ENCODE measurements around the gene EYS. TPM values are rescaled to one million over a fixed set of nuclear protein-coding genes. Genes with fewer than 3 reads are reported as not detected.

The EYS gene
- total RNA-seq, 1 experiment from 2014 or later = 0.87 TPM

DNA sequence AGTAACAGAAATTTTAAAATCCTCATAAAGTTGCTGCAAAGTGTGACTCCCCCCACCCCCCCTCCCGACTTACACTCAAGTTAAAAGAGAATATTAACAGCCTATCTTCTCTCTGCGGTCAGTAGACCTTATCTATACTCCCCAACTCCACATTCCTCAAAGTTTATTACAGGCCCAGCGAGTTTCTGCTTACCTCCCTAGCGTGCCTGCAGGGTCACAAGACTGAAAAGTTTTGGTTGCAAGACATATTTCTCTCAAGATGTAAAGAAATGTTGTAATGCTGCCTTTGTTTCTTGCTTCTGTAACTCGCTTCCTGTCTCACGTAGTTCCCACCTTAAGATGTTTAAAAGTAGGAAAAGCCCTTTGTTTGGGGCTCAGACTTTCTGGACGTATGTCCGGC lies 1371.8 kb downstream of the EYS start:
- no peak for DNase-seq (ENCODE audit: low read depth)

DNA sequence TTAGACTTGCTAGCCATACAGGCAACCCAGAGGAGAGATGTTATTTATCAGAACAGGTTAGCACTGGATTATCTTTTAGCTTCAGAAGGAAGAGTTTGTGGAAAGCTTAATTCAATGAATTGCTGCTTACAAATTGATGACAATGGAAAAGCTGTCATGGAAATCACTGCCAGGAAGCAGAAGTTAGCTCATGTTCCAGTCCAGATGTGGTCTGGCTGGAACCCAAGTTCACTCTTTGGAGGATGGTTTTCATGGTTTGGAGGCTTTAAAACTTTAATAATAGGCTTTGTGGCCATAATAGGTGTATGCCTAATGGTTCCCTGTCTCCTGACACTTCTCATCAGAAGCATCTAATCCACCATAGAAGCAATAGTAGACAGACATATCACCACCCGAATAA lies 1372.4 kb downstream of the EYS start:
- DNase-seq (ENCODE audit: low read depth) = no peak

DNA sequence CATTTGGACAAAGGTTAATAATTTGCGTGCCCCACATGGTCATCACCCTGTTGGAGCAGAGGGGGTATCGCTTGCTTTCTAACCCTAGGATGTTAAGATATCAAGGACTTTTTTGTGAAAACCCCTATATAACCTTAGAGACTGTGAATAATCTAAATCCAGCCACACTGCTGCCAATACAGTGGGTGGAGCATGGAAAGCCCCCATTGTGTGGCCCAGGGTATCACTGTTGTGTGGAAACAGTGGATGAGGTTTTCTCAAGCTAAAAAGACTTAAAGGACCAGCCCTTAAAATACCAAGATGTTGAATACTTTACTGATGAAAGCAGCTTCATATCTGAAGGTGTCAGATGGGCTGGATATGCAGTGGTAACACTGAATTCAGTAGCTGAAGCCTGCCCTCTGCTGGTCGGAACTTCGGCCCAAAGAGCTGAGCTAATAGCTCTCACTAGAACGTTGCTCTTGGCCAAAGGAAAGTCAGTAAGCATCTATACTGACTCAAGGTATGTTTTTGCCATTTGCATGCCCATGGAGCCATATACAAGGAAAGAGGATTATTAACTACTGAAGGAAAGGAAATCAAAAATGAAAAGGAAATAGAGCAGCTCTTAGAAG lies 1376.2 kb downstream of the EYS start:
- peak; percentile 49 for DNase-seq (ENCODE audit: low read depth)

DNA sequence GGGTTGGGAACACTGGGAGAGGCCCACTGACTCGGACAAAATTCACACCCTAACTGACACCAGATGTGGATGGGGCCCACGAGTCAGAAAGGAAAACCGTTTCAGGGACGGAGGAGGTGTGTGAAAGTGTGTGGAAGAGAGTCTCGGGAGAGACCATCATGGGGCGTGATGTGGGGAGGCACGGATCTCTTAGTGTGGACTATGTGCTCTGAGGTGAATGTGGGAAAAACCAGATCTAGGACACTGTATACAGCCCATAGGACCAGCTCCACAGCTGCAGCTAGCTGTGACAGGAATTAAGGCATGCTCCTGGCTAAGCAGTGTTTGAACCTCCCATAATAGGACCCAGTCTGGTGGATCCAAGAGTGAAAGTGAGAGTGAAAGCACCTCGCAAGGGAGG lies 1380.1 kb downstream of the EYS start:
- DNase-seq (ENCODE audit: low read depth) = no peak

DNA sequence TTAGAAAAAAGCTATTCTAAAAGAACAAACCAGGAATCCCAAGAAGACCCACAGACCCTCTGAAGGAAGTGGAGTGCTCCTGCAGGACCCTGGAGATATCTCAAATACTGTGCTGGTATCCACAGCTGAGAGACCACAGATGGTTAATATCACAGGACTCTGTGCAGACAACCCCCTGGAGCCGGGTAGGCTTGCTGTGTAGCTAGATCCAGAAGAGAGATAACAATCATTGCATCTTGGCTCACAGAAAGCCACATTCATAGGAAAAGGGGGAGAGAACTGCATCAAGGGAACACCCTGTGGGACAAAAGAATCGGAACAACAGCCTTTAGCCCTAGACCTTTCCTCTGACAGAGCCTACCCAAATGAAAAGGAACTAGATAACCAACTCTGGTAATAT lies 1381.9 kb downstream of the EYS start:
- DNase-seq (ENCODE audit: low read depth) = no peak

DNA sequence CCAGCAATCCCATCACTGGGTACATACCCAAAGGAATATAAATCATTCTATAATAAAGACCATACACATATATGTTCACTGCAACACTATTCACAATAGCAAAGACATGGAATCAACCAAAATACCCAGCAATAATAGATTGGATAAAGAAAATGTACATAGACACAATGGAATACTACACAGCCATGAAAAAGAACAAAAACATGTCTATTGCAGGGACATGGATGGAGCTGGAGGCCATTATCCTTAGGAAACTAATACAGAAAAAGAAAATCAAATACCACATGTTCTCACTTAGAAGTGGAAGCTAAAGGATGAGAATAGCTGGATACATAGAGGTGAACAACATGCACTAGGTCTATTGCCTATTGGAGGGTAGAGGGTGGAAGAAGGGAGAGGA lies 1396.8 kb downstream of the EYS start:
- DNase-seq (ENCODE audit: low read depth) = no peak

DNA sequence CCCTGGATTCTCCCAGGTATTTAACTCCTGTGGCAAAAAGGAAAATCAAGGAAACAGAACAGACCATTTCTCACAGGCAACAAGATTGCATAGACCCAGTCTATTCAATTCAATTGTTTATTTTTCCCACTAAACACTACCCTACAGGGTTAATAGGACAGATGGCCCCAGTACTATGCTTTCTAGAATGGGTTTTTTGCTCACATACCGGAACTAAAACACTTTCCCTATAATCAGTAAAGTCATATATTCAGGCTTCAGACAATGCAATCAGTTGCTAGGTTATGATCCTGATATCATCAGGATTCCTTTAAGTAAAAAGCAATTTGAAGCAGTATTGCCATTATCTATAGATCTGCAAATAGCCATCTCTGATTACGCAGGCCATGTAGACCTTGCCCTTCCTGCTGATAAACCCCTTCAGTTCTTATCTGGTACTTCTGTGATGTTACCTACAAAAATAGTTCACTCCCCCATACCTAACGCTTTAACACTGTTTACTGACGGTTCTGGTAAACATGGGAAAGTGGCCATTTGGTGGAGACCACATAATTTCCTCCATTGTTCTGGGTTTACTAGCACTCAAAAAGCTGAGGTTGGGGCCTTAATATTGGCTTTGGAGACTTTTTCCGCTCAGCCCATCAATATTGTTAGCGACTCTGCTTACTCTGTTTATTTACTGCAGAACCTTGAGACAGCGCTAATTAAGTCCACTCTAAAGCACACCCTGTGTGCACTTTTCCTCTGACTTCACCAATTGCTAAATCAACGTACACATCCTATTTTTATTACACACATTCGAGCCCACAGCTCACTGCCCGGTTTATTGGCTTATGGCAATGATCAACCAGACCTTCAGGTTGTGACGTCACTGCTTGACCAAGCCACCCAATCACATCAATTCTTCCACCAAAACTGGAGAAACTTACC lies 1405.5 kb downstream of the EYS start:
- DNase-seq (ENCODE audit: low read depth) = no peak

DNA sequence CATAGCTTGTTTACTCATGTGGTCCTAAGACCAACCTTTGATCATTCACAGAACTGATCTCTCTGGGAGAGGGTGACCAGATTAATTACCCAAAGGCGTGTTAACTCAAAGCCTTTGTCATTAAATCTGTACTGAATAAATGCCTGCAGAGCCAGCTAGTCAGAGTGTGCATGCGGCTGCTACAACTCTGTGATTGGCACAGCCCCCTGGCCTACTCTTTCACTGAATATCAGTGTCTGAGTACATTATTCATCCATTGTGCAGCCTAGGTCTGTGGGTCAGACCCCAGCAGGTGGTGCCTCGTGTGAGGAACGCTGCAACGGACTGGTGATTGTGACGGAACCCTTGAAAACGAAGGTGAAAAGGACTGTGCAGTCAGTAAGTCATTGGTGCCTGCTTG lies 1407.8 kb downstream of the EYS start:
- DNase-seq (ENCODE audit: low read depth) = no peak

DNA sequence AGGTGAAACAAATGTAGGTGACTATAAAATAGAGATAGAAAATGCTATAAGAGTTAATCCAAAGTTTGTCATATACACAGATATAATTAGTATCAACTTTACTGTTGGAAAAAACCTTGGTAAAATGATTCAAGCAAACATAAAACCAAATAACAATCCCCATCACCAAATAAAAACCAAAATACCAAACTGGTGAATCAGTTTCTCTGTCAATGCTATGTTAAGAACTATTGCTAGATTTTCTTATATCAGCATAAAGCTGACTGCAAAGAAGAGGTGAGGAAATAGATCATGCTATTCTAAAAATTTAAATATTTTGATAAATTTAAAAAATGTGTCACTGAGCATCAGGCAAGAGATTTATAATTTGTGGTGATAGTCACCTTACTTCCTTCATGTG lies 1413.0 kb downstream of the EYS start:
- DNase-seq (ENCODE audit: low read depth) = no peak

DNA sequence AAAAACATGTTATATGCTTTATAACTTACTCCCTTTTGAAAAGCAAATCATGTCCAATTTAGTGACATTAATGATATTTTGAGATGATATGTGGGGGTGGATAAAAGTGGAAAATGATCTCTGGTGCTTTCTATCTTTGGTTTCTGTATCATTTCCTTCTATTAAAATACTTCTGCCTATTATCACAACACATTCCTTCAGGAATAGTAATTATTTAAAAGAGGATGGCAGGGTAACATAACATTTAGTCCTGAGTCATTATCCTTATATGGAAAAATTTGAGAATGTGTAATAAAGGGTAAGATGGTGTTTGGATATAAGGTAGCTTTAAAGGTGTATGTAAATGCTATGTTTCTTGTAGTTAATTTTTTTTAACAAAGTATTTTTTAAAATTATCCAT lies 1413.7 kb downstream of the EYS start:
- DNase-seq (ENCODE audit: low read depth) = peak; percentile 3

DNA sequence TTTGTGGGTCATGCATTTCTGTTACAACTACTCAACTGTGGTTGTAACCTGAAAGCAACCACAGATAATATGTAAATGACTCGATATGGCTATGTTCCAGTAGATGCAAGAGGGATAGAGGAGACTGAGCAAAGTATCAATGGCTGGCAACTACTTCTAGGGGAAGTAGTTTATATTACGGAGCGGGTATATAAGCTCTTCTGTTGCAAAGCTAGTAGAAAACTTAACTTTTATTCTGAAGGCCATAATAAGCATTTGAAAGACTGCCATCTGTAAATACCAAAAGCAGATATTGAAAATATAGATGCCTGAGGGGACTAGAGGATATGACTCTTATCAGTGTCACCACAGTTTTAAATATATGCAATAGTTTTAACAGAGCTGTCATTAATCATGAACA lies 1416.2 kb downstream of the EYS start:
- no peak for DNase-seq (ENCODE audit: low read depth)

DNA sequence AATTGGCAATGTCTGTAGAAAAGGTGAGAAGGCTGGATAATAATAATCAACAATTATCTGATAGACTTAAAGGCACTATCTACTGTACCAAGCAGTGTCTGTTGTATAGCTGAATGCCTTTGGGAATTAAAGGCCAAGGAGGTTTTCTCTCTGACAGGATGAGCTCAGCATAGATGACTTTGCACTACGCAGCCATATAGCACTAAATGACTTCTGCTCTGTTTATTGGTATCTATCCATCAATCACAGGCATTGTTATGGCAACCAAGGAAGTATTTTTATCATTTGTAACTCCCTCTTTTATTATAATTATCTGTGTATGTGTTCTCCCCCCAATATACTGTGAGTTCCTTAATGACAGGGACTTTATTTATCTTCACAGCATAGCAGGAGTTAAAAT lies 1417.1 kb downstream of the EYS start:
- DNase-seq (ENCODE audit: low read depth) = no peak

DNA sequence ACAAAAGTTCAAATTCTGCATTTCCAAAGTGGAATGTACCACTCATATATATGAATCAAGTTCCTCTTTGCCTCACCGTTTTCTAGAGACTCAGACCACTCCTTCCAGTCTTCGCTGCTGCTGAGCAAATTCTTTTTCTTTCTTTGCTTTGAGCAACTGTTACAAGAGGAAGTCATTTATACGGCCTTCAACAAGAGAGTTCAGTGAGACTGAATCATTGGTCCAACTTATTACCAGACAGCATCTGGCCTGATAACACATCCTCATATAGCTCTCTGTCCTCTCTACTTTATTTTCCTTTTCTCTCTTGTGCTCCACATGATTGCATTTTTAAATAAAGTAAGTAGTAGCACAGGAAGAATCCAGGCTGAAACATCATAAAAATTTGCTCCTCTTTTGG lies 1418.7 kb downstream of the EYS start:
- no peak for DNase-seq (ENCODE audit: low read depth)

DNA sequence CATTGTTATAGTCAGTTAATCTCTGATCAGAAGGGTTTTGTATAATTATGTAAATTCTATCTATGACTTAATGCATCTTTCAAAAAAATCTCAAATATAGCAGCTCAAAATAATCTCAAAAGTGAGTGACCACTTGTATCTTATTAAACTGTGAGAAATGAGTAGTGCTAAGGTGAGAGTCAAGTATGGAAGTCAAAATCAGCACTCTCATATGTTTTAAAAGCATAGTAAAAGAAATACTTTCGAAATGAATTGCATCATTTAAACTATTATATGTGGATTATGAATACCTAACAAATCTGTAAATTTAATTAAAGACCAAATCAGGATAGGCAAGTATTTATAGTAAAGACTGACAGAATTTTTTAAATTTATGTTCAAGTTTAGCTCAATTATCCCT lies 1425.9 kb downstream of the EYS start:
- DNase-seq (ENCODE audit: low read depth) = no peak

DNA sequence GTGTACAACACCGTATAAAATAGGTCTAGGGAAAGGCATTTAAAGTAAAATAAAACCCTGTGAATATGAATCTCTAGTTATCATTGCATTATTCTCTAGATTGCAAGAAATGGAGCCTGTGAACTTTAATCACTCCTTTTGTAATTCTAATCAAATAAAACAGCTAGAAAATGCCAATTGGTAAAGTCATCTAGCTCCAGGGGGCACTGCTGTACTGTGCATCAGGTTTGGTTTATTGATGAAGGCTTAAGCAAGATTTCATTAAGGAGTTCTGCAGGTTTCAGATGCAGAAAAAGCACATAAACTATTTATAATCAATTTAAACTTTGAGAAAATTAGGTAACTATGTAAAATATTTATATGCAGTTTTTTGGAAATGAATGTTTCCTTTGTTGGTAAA lies 1426.5 kb downstream of the EYS start:
- DNase-seq (ENCODE audit: low read depth) = peak; percentile 17

DNA sequence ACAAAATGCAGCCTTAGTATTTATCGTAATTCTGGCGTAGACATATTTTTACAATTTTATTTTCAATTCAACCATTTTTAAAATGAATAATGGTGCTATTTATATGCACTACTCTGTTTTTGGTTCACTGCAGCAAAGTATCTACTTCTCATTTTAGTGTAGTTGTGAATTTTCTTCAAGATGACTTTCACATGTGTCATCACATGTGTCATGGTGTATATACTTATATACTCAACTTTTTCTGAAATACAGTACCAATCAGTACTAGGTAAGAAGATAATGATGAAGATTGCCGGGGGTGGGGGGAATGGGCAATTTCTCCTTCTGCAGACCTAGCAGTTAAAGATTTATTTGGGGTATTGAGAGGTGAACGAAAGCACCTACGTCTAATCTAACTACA lies 1436.9 kb downstream of the EYS start:
- DNase-seq (ENCODE audit: low read depth) = peak; percentile 32

DNA sequence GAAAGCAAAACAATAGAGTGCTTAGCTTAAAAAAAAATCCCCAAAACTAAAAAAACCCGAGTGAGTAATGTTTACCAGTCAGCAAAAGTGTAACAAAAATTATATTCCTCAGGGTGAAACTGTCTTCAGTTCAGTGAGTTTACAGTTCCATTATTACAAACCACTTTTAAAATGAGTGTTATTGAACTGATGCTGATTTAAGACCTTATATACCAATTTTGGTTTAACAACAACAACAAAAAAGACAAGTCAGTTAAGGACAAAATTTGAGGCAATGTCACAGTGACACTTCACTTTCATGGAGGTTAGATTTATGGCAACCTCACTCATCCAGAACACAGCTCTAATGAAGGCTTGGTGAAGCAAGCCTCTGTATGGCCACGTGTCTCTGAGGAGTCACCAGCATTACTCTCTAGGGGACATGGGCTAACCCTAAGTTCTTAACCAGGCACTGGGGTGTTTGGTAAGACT lies 1440.6 kb downstream of the EYS start:
- no peak for DNase-seq (ENCODE audit: low read depth)

DNA sequence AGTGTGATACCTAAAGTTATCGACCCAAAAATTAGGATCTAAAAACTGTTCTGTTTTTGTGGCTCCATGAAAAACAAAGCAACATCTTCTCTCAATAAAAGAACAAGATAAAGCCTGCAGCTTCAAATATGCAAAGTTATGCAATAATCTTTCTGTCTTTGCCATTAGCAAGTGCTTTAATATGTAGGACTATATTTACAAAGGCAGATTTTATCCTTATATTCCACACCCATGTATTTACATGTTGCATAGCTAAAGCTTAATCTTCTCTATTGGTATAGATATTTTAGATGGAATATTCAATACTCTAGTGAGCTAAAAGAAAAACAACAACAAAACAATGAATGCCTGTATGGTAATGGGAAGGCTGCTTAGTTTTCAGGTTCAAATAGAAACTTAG lies 1443.2 kb downstream of the EYS start:
- DNase-seq (ENCODE audit: low read depth) = no peak

DNA sequence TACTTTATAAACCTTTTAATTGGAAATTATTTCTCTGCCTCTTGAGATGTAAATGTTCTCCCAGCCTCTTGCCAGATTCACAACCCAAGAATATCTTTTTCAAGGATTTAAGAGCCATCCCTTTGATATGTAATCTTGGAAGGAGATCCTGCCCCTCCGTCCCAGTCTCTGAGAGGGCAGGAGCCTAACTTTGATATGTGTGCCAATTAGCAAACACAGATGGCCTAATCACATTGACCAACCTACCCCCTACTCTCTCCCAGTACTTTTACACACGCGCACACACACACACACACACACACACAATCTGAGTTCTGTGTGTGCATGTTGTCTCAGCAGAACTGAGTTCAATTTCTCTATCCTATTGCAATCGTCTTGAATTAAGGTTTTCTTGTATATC lies 1447.7 kb downstream of the EYS start:
- no peak for DNase-seq (ENCODE audit: low read depth)

DNA sequence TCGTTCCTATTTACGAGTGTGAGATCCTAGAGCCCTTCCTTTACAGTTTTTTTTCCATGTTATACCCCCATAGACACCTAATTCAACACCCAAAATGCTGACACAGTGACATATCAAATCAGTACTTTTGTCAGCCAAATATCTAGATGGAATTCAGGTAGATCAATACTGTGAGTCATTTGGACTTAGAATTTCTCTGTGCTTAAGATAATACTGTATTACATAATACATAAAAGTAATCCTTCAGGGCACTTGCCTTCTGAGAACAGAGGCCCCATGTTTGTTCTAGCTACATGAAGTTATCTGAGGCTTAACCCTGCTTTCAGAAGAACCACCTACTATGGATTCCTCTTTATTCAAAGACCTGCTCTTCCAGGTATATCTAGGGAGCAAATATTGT lies 1448.3 kb downstream of the EYS start:
- DNase-seq (ENCODE audit: low read depth) = no peak

DNA sequence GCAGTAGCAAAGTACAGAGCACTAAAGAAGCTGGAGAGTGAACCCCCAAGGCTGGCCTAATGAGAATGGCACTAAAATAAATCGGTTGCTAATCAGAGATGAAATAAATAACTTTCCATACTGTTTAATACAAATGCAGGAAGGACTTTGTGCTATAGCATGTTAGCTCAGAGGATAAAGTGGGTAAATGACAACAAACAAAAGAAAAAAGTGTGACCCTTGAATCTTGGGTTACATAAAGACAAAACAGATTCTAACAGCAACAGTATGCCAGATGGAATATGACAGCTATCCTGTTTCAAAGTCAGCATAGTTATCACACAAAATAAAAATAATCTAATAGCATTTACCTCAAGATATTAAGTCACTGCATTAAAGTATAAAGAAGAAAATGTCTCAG lies 1448.7 kb downstream of the EYS start:
- no peak for DNase-seq (ENCODE audit: low read depth)

DNA sequence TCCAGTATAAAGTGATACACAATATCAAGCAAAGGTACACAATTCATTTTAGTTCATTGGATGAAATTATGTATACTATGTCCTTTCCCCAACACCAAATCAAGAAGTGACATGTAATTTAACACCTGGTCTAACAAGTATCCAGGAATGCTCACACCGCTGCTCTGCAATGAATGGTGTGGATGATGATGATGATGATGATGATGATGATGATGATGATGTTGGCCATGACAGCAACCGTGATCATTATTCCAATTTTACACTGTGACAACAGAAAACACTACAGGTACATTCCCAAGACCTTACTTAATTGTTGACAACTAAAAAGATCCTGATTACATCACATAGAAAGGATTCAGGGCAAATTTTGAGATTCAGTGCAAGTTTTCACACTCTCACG lies 1449.4 kb downstream of the EYS start:
- DNase-seq (ENCODE audit: low read depth) = no peak

DNA sequence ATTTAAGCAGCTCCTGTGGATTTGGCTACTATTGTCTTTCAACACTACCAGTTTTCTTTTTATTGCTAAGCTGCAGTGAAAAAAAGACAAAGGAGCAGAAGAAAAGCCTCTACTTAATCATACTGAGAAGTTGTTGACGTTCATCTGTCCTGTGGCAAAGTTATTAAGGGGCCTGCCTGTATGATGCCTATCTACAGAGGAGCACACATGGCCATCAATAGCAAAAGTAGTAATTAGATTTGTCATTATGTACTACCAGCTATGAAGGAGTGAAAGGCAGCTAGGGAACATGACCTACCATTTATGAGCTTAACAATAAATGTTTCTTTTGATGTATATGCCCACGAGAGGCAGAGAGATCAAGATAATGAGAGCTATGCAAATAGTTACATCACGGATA lies 1450.5 kb downstream of the EYS start:
- DNase-seq (ENCODE audit: low read depth) = no peak

Data from HT1080 (cell line).